Measurements from ENCODE around the gene GRK5.

GRCh38 chr10:119414081-119414611 lies 206.8 kb downstream of the GRK5 start:
- TF ChIP-seq POLR2AphosphoS5 (IDR thresholded peaks at IDR 0.05) (peak; percentile 1 to 53 (median 39)), CTCF (IDR thresholded peaks at IDR 0.05) (no peak), POLR2A (IDR thresholded peaks at IDR 0.05) (no peak), EP300 (IDR thresholded peaks at IDR 0.05) (no peak)
